Upper lobe of left lung (tissue), 4 donors: ENCODE data around the gene IFIT1B.

Source experiments
- CTCF ChIP-seq, 6 experiments: fragments of 450-650 bp in 4 of 6; fragments of 200-600 bp in 2 of 6; sonication (generic) in 2 of 6; IDR thresholded peaks; one replicate each; pipeline ENCODE4 v1.5.1; 2016 to 2019; ENCODE audit warnings: antibody characterized with exemption in 6 of 6
- EP300 ChIP-seq, 4 donors: sonication (generic); formaldehyde crosslinking; IDR thresholded peaks; one replicate each; pipeline ENCODE4 v1.5.1; 2017; ENCODE audit warnings: antibody characterized with exemption in 4 of 4, control low read depth in 2 of 4
- POLR2AphosphoS5 ChIP-seq, 2 donors: sonication (generic); formaldehyde crosslinking; IDR thresholded peaks; one replicate each; pipeline ENCODE4 v1.5.1; 2017; ENCODE audit warnings: antibody characterized with exemption in 2 of 2

GRCh38 chr10:89347701-89348457 lies 30.0 kb upstream of the IFIT1B start:
- no peak for TF ChIP-seq CTCF (IDR thresholded peaks at IDR 0.05)
- no peak for TF ChIP-seq POLR2AphosphoS5 (IDR thresholded peaks at IDR 0.05)
- TF ChIP-seq EP300 (IDR thresholded peaks at IDR 0.05), result no peak
